Neural progenitor cell (in vitro differentiated cells): ENCODE results near the gene CEP164.

Experiments
- CTCF ChIP-seq: fragments of 200-600 bp; sonication (generic); IDR thresholded peaks from 2 replicates; pipeline ENCODE4 v1.5.1; 2017; ENCODE audit warnings: antibody characterized with exemption, mild to moderate bottlenecking
- EZH2 ChIP-seq: fragments of 200-600 bp; sonication (generic); IDR thresholded peaks from 2 replicates; pipeline ENCODE4 v1.6.1; 2017; ENCODE audit warnings: antibody characterized with exemption, mild to moderate bottlenecking, moderate library complexity
- EZH2phosphoT487 ChIP-seq: fragments of 200-600 bp; sonication (generic); IDR thresholded peaks from 2 replicates; pipeline ENCODE4 v1.6.1; 2017; ENCODE audit warnings: antibody characterized with exemption

- TF ChIP-seq EZH2: no peak
- no peak for TF ChIP-seq CTCF
- no peak for TF ChIP-seq EZH2phosphoT487
Measured at GRCh38 chr11:117299351-117300282, 28.0 kb upstream of the CEP164 start.
